GM21390 (cell line): ENCODE measurements around the gene NUMBL.
A peak's percentile ranks its signal among the peaks of the same experiment; 100 is the strongest.
"Not testable (repeated sequence)": the region's sequence is repeated elsewhere in the genome, so short reads cannot be mapped to it uniquely, and the experiment has no call there.

Source experiments
- ATAC-seq: cut with Tn5 transposase; IDR thresholded peaks from one replicate; pipeline ENCODE4 v1.9.1; 2021; ENCODE audit not compliant: unreplicated experiment

The NUMBL gene

DNA sequence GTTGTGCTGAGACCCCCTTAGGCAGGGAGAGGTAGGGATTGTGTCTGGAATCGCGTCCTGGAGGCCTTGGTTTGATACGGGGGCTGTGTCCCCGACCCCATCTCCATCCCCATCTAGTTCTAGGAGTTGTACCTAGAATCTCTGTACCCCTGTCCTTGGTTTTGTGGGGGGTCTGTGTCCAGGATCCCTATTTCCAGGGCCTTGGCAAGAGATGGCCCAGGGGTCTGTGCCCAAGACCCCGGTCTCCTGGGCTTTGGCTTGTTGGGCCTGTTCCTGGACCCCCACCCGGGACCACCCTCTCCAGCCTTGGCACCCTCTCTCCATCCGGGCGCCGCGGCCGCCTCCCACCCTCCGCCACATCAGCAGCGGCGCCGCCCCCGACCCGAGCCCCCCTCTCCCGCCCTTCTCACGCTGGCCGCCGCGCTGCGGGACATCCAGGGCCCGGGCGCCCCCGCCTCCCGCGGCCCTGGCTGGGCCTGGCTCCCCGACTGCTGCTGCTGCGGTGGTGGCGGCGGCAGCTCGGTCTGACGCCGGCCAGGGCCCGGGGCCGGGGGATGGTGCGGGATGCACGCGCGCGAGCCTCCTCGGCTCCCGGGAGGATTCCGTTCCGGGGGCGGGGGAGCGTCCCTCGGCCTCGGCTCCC lies at the start of gene NUMBL:
NUMBL (minus strand) TSS at position 602 of the 643 bp plus-strand sequence; CDS start at position 434, 168 bp downstream.
- ATAC-seq = peak; percentile 22

DNA sequence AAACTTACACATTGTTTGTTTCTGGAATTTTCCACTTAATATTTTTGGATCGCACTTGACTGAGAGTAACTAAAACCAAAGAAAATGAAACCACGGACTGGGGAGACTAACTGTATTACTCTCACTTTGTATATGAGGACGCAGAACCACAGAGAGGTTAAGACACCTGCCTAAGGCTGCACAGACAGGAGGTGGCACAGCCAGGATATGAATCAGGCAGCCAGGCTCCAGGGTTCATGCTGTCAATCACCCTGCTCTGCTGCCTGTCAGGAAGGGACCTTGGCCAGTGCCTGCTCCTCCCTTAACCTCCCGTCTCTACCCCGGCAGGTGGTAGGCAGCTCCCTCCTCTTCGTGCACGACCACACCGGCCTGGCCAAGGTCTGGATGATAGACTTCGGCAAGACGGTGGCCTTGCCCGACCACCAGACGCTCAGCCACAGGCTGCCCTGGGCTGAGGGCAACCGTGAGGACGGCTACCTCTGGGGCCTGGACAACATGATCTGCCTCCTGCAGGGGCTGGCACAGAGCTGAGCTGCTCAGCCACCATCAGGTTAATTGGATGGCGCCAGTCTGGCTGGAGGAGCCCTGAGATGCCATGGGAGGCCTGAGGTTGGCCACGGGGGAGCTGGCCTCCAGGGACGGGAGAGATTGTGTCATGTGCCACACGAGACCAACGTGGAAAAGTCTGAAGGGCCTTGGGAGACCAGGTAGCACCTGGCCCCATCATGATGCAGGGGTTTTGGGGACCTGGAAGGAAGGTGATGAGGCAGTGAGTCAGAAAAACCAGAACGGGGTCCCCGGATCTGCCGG lies 48.8 kb upstream of the NUMBL start:
- no peak for ATAC-seq

DNA sequence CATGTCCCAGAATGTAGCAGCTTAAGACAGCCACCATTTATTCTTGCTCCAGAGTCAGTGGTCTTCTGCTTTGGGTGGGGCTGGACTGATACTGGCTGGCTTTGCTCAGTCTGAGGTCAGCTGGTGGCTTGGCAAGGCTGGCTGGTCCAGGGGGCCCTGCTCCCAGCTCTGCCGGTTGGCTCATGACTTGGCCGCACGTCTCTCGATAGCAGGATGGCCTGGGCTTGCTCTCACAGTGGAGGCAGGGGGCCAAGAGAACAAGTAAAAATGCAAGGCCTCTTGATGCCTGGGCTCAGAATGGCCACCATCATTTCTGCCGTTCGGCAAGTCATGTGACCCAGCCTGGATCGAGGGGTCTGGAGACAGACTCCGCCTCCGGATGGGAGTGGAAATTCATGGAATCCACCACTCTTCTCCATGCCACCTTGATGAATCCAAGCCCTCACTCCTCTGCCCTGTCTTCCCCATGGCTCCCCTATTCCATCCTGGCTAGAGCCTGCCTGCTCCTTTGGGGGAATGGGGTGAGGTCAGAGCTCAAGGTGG lies 46.7 kb upstream of the NUMBL start:
- ATAC-seq = no peak

DNA sequence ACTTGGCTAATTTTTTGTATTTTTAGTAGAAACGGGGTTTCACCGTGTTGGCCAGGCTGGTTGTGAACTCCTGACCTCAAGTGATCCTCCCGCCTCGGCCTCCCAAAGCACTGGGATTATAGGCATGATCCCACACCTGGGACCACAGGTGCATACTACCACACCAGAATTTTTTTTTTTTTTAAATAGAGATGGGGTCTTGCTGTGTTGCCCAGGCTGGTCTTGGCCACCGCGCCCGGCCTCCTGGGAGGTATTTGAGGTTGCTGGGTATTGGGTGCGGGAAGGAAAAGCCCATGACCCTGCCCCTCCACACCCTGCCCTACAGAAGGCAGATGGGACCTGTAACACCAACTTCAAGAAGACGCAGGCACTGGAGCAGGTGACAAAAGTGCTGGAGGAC lies 46.2 kb upstream of the NUMBL start:
- ATAC-seq = no peak

DNA sequence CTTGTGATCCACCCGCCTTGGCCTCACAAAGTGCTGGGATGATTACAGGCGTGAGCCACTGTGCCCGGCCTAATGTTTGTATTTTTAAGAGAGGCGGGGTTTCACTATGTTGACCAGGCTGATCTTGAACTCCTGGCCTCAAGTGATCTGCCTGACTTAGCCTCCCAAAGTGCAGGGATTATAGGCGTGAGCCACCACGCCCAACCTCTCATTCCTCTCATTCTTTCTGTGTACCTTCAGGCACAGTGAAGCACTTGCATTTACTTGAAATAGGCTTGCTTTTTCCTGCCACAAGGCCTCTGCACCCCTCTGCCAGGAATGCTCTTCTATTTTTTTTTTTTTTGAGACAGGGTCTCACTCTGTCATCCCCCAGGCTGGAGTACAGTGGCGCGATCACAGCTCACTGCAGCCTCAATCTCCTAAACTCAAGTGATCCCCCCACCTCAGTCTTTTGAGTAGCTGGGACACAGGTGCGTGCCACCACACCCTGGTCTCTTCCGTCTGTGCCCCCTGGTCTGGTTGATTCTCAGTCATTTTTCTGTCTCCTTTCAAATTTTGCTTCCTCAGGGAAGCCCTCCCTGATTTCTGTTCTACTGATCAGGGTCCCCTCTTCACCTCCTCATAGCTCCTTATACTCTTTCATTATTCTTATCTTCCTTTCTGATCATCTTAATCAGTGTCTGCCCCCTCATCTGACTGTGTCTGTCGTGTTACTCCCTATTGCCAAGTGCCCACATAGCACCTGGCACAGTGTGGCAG lies 44.7 kb upstream of the NUMBL start:
- no peak for ATAC-seq

GRCh38 chr19:40733149-40733548 lies 42.7 kb upstream of the NUMBL start:
- no peak for ATAC-seq

GRCh38 chr19:40732304-40732703 lies 41.9 kb upstream of the NUMBL start:
- ATAC-seq = not testable (repeated sequence)

- not testable (repeated sequence) for ATAC-seq
Measured at GRCh38 chr19:40730065-40730464, 39.6 kb upstream of the NUMBL start.

- ATAC-seq = no peak
Measured at GRCh38 chr19:40726279-40726678, 35.8 kb upstream of the NUMBL start.

GRCh38 chr19:40724855-40725254 lies 34.4 kb upstream of the NUMBL start:
- no peak for ATAC-seq

GRCh38 chr19:40724315-40724714 lies 33.9 kb upstream of the NUMBL start:
- ATAC-seq = no peak

DNA sequence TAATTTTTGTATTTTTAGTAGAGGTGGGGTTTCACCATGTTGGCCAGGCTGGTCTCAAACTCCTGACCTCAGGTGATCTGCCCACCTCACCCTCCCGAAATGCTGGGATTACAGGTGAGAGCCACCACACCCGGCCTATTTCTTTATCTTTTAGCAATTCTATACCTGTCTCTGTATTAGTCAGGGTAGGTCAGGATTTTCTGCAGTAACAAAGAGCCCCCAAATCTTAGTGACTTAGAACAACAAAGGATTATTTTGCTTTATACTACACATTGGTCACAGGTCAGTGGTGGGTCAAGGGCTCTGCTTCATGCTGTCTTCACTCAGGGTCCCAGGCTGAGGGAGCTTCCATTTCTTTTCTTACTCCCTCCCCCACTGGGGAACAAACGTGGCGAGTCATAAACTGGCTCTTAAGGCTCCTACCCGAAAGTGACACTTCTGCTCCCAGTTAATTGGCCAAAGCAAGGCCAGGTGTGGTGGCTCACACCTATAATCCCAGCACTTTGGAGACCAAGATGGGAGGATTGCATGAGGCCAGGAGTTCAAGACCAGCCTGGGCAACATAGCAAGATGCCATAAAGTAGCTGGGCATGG lies 33.3 kb upstream of the NUMBL start:
- no peak for ATAC-seq

DNA sequence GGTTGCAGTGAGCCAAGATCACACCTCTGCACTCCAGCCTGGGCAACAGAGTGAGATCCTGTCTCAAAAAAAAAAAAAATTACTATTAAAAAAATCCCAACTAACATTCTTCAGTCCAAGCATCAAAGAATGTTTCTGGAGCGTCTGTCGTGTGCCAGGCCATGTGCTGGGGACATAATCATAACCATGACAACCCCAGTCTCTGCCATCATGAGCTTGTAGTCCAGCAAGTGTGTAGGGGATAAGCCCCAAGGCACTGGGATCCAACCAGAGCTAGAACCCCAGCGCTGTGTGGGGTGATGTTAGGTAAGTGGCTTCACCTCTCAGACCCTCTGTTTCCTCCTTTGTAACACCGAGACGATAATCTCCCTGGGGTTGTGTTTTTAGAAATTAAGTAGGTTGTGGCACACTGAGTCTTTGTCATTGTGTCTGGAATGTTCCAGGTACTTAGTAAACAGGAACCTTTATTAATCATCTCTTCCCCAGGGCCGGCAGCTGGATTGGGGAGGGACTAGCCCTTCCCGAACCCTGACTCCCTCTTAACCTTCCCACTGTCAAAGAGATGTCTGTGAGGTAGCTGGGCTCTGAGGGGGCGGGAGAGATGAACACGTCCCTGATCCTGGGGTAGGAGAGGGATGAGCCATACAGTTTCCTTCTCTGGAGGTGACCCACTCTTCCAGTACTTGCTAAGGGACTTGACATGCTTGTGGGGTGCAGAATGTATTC lies 31.6 kb upstream of the NUMBL start:
- no peak for ATAC-seq

GRCh38 chr19:40721140-40721486 lies 30.7 kb upstream of the NUMBL start:
- no peak for ATAC-seq

DNA sequence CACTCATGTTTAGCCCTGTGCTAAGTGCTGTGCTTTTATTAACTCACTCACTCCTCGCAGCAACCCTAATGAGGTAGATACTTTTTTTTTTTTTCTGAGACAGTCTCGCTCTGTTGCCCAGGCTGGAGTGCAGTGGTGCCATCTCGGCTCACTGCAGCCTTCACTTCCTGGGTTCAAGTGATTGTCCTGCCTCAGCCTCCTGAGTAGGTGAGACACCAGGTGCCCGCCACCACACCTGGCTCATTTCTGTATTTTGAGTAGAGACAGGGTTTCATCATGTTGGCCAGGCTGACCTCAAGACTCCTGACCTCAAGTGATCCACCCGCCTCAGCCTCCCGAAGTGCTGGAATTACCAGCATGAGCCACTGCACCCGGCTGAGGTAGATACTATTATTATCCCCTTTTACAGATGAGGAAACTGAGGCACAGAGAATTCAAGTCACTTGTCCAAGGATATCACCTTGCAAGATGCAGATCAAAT lies 29.0 kb upstream of the NUMBL start:
- ATAC-seq = no peak

GRCh38 chr19:40718774-40719391 lies 28.4 kb upstream of the NUMBL start:
- ATAC-seq = no peak

DNA sequence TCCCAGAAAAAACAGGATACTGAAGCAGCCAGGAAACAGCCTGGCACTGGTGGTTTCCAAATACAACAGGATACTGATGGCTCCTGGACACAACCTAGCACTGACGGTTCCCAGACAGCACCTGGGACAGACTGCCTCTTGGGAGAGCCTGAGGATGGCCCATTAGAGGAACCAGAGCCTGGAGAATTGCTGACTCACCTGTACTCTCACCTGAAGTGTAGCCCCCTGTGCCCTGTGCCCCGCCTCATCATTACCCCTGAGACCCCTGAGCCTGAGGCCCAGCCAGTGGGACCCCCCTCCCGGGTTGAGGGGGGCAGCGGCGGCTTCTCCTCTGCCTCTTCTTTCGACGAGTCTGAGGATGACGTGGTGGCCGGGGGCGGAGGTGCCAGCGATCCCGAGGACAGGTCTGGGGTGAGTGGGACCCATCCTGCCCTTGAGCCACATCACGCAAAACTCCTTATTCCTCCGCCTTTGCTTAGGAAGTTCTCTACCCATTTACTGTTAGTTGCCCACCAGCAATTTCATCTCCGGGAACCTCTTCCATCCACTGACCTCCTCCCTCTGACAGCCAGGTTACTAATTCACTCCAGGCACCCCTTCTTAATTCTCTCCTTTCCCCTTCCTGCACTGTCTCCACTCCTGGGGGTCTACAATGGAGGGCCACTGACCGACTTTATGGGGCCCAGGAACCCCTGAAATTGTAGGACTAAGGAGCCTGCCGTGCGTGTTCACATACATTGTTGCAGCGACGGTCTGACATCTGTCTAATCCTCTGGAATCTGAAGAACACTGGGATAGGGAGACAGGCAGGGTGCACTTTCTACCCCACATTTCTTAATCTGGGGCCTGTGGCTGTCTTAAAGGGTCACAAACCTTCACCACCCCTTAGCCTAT lies 27.7 kb upstream of the NUMBL start:
- ATAC-seq = no peak

DNA sequence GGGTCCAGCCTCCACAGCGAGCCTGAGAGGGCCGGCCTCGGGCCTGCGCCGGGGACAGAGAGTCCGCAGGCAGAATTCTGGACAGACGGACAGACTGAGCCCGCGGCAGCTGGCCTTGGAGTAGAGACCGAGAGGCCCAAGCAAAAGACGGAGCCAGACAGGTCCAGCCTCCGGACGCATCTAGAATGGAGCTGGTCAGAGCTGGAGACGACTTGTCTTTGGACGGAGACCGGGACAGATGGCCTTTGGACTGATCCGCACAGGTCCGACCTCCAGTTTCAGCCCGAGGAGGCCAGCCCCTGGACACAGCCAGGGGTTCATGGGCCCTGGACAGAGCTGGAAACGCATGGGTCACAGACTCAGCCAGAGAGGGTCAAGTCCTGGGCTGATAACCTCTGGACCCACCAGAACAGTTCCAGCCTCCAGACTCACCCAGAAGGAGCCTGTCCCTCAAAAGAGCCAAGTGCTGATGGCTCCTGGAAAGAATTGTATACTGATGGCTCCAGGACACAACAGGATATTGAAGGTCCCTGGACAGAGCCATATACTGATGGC lies 27.0 kb upstream of the NUMBL start:
- ATAC-seq = peak; percentile 2
